Amniotic stem cell (primary cell): ENCODE measurements around the gene ACOX1.
"Not testable (repeated sequence)": the region's sequence is repeated elsewhere in the genome, so short reads cannot be mapped to it uniquely, and the experiment has no call there.

ENCODE experiments used
- DNase-seq: peaks from one replicate; lab custom pipeline; 2025; lab: John Stamatoyannopoulos, UW

Gene ACOX1

GRCh38 chr17:75981019-75981615, 2.2 kb upstream of the ACOX1 start:
- DNase-seq = no peak

DNA sequence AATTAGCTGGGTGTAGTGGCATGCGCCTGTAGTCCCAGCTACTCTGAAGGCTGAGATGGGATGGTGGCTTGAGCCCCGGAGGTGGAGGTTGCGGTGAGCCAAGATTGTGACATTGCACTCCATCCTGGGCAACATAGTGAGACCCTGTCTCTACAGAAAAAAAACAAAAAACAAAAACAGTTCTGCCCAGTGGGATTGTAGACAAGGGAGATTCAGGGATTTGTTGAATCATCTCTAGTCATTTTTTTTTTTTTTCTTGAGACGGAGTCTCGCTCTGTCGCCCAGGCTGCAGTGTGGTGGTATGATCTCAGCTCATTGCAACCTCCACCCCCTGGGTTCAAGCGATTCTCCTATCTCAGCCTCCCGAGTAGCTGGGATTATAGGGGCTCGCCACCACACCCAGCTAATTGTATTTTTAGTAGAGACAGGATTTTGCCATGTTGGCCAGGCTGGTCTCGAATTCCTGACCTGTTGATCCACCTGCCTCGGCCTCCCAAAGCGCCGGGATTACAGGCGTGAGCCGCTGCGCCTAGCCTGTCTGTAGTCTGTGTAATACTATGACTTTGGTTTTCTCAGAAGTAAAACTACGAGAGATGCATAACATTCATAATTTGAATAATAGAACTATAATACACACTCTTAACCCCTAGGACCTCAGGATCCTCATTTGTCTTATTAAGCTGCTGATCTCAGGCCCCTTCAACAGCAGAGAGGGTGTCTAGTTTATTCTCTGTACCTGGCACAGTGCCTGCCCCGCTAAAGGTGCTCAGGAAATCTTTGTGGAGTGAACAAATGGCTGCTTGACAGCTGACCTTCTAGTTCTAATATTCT, 1.4 kb upstream of the ACOX1 start:
- DNase-seq = no peak

DNA sequence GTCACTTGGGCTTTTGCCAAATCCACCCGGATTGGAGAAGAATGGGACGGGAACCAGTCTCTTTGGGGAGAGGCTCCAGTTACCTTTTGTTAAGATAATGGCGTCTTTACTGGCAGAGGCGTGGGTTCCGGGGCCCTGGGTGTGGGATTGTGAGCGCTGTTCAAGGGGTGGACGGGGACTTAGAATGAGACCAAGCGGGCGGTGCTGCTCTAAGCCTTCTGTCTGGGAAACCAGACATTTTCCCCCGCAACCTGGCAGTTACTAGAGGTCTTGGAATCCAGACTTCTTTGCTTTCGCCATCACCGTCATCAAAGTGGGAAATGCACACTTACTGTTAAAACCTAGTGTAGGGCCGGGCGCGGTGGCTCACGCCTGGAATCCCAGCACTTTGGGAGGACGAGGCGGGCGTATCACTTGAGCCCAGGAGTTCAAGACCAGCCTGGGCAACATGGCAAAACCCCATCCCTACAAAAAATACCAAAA, 780 bp upstream of the ACOX1 start:
- peak; percentile 65 for DNase-seq

DNA sequence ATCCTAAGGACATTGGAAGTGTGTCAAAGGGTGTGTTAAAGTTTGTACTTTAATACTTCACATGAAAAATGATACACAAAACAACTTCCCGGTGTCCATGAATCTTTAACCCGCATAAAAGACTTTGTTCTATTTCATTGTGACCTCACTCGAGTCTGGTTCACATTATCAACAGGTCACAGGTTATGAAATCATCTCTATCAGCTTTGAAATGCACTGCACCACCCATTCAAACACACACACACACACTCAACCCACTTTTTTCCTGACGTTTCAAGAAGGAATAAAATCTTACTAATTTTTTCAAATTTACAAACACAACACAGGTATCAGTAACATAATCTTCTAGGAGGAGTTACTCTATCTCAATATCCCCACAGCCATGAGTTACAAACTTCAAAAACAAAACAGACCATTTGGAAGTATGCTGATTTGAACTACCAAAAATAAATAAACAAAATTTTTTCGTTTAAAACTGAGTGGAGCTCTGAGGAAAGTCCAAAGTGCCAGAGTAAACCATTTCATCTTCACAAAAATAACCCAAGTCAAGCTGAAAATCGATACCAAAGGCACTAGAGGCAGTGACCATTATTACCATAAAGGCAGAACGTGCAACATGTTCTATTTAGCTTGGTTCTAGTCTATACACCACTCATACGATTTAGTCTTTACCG, 2.7 kb downstream of the ACOX1 start:
- DNase-seq = no peak

DNA sequence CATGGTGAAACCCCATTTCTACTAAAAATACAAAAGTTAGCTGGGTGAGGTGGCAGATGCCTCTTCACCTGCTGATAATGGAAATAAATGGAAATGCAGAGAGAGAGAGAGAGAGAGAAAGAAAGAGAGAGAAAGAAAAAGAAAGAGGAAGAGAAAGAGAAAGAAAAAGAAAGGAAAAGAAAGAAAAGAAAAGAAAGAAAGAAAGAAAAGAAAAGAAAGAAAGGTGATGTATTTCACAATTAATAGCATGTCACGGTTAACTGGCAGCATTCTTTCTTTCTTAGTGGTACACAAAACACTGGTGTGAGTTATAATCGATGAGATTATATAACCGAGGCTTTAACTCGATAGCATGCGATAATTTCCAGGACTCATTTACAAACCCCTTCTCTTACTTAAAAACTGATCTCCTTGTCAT, 3.2 kb downstream of the ACOX1 start:
- no peak for DNase-seq

GRCh38 chr17:75975187-75975586, 3.8 kb downstream of the ACOX1 start:
- DNase-seq = not testable (repeated sequence)

GRCh38 chr17:75970626-75971025, 8.3 kb downstream of the ACOX1 start:
- DNase-seq = no peak

- no peak for DNase-seq
Measured at GRCh38 chr17:75970011-75970523, 8.9 kb downstream of the ACOX1 start.

DNA sequence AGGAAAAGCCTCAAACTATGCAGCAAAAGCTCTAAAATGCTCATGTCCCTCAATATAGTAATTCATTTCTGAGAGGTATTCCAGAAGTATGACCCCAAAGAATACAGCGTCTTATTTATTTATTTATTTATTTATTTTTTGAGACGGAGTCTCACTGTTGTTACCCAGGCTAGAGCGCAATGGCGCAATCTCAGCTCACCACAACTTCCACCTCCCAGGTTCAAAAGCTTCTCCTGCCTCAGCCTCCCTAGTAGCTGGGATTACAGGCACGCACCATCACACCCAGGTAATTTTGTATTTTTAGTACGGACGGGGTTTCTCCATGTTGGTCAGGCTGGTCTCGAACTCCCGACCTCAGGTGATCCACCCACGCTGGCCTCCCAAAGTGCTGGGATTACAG, 9.9 kb downstream of the ACOX1 start:
- not testable (repeated sequence) for DNase-seq

DNA sequence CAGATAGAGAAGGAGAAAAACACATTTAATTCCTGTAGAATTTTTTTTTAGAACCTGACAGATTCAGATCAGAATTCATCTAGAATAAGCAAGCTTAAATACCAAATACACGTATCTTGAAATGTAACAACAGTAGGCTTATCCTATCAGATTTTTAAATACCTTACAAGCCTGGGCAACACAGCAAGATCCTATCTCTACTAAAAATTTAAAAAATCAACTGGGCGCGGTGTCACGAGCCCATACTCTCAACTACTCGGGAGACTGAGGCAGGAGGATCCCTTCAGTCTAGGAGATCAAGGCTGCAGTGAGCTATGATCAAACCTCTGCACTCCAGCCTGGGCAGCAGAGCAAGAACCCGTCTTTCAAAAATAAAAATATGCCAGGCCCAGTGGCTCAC, 13.5 kb downstream of the ACOX1 start:
- DNase-seq = no peak

DNA sequence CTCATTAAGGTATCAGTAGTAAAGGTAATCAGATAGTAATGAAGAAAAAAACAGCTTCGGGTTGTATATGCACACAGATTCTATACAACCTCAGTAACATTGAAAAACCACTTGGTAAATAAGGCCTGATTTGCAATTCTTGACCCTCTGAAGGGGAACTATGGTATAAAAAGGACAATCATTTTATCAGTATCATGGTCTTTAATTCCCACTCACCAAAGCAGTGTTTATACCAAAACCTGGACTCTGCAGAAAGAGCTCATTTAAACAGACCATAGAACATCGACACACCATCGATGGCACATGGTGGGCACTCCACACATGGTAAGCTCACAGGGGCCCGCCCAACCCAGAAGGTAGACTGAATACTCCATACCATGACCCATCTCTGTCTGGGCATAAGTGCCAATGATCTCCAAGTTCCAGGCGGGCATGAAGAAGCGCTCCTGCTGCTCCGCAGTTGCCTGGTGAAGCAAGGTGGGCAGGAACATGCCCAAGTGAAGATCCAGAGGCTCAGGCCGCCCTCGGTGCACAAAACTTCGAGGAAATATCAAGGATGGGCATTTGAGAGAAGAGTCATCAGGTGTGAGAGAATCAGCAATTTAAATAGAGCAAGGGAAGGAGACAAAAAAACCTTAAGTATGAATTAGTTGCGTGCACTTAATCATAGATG, 19.0 kb downstream of the ACOX1 start:
- no peak for DNase-seq

- no peak for DNase-seq
Measured at GRCh38 chr17:75959051-75959838, 19.7 kb downstream of the ACOX1 start.

GRCh38 chr17:75950855-75951554, 28.0 kb downstream of the ACOX1 start:
- no peak for DNase-seq

DNA sequence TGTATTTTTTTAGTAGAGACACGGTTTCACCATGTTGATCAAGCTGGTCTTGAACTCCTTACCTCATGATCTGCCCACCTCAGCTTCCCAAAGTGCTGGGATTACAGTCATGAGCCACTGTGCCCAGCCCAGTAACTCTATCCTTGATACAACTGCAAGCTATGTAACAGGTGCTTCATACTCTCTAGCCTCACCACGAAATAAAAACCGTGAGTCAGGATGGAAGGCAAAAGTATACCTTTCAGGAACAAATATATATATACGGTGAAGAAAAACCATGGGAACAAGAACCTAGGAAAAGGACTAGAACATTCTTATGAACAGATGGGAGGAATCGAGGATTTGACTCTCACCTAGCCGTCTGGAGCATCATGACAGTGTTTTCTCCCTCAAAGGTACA, 28.5 kb downstream of the ACOX1 start:
- no peak for DNase-seq

GRCh38 chr17:75945211-75945610, 33.8 kb downstream of the ACOX1 start:
- no peak for DNase-seq

- no peak for DNase-seq
Measured at GRCh38 chr17:75943491-75943890, 35.5 kb downstream of the ACOX1 start.

- no peak for DNase-seq
Measured at GRCh38 chr17:75942473-75942872, 36.5 kb downstream of the ACOX1 start.

DNA sequence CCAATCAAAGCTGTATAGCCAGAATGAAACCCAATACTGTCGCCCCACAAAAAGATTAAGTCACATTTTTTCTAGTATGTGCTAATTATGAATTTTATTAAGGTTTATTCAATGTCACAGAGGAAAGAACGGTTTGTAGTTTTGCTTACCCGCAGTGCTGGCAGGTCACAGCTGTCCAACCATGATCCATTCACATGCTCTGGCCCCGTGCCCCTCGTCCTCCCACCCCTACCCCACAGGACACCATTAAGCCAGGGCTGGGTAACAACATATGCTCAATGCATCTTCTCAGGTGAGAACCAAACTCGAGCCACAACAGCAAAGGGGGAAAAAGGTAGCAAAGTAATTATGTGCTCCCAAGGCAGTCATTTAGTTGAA, 37.5 kb downstream of the ACOX1 start:
- no peak for DNase-seq

DNA sequence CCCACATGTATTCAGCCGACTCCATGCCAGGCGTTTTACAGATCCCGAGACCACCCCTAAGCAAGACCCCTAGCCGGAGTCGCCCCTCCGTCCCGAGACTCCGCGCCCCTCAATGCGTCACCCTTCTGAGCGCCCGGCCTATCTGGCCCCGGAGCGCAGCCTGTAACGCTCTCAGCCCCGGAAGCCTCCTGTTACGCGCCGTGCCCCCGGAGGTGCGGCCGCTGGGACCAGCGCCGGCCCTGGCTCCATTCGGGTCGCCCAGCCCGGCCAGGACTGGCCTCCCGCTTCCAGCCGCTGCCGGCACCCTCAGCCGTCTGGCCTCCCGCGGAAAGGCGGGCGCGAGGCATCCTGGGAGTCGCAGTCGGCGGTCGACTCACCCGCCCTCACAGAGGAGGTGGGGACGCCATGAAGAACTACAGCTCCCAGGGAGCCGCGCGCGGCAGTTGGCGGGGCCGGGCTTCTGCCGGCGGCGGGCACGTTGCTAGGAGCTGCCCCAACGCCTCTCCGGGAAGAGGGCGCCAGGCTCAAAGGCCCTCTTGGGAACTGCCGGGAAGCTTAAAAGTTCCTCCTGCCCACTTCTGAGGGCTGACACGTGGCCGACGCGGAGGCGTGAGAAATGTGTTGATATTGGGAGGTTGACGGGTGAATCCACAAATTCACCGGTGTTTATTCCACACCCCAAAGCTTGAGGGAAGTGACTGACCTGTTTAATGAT, 38.1 kb downstream of the ACOX1 start, which contains the start of gene FBF1:
TSS of gene FBF1 (minus strand) at position 316 of the 715 bp plus-strand sequence. CDS start 2,893 bp downstream, outside the sequence.
- peak; percentile 95 for DNase-seq

- DNase-seq = no peak
Measured at GRCh38 chr17:75937652-75938051, 41.3 kb downstream of the ACOX1 start.
